ENCODE measurements around the gene TBC1D22A.

TBC1D22A gene

DNA sequence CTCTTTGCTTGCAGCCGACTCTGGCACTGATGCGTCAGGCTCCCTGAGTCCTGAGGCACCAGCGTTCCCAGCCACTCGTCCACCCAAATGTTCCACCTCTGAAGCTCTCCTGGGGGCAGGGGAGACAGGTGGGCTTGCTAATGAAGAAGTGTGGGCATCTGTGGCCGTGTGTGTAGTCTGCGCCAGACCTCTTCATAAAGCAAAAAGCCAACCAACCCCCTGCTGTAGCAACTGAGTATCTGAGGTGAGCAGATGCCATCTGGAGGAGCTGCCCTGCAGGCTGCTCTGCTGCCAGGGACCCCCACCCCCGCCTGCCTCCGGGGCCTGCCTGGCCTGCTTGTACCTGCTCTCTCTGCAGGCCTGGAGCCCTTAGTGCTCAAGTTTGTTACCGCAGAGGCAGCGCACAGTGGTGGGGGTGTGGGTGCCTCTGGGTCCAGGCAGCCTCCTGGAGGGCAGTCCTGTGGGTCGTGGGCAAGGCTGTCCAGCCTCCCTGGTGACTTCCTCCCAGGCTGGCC, 272.5 kb downstream of the TBC1D22A start:
- no peak overlapping the region for H4K5ac ChIP-seq (ENCODE audit: low read length)
- no peak overlapping the region for H3K4ac ChIP-seq (ENCODE audit: low read depth, low read length)
- H3K36me3 ChIP-seq (ENCODE audit: control insufficient read depth, insufficient read depth, low read length) = no peaks in the 10 kb centered on the region
- no peaks in the 10 kb centered on the region for H3K79me1 ChIP-seq (ENCODE audit: low read length)
- H3K4me3 ChIP-seq (ENCODE audit: low read length) = no peak overlapping the region
- H3K23ac ChIP-seq (ENCODE audit: low read length) = no peak overlapping the region
- no peaks in the 10 kb centered on the region for H3K79me2 ChIP-seq (ENCODE audit: control insufficient read depth, insufficient read depth, low read length)
- no peak overlapping the region for H3K18ac ChIP-seq (ENCODE audit: low read length)
- H3K9ac ChIP-seq (ENCODE audit: low read length) = no peak overlapping the region
- H3K4me2 ChIP-seq (ENCODE audit: low read length) = no peak overlapping the region
- H2BK5ac ChIP-seq (ENCODE audit: low read length) = no peak overlapping the region
- no peak overlapping the region for H2AK5ac ChIP-seq (ENCODE audit: low read length)
- no peak overlapping the region for H3K27ac ChIP-seq (ENCODE audit: low read depth, low read length)
- H4K8ac ChIP-seq (ENCODE audit: low read depth, low read length) = no peak overlapping the region
- no peaks in the 10 kb centered on the region for H3K4me1 ChIP-seq (ENCODE audit: control insufficient read depth, low read depth, low read length)
- H3K27me3 ChIP-seq (ENCODE audit: insufficient read depth, low read length, poor library complexity) = no peaks in the 10 kb centered on the region
- no peak overlapping the region for H2BK120ac ChIP-seq (ENCODE audit: low read depth, low read length)
- no peak for DNase-seq
- no peak overlapping the region for H3K56ac ChIP-seq (ENCODE audit: low read length)
- WGBS (ENCODE audit: extremely low coverage, insufficient coverage, low lambda C conversion rate) = no CpG with 5 or more reads among the region's 11 CpGs
- H2BK15ac ChIP-seq (replicated peaks; ENCODE audit: low read depth) = no peak overlapping the region

DNA sequence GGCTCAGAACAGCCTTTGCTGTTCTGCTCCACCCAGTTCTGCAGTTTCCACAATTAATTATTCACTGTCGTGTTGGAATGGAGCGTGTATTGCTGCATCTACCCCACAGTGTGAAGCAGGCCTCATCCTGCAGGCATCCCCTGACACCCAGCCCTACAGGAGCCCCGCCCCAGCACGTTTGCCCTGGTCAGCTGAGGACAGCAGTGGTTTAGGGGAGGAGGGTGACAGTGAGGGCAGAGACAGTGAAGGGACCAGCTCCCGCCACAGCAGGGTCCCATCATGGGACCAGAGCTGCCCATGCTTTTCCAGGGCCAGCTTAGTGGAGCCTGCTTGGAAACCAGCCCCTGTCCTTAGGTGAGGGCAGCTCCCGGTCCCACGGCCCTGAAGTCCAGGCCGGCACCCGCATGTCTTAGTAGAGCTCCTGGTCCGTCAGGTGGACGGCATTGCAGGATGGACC, 273.0 kb downstream of the TBC1D22A start:
- Histone ChIP-seq H3K4ac (ENCODE audit: low read depth, low read length) (no peak overlapping the region), H4K5ac (ENCODE audit: low read length) (no peak overlapping the region), H3K4me1 (ENCODE audit: control insufficient read depth, low read depth, low read length) (no peaks in the 10 kb centered on the region), H3K23ac (ENCODE audit: low read length) (no peak overlapping the region), H2BK15ac (replicated peaks; ENCODE audit: low read depth) (no peak overlapping the region), H2BK5ac (ENCODE audit: low read length) (no peak overlapping the region), H3K27me3 (ENCODE audit: insufficient read depth, low read length, poor library complexity) (no peaks in the 10 kb centered on the region), H3K36me3 (ENCODE audit: control insufficient read depth, insufficient read depth, low read length) (no peaks in the 10 kb centered on the region), H3K79me1 (ENCODE audit: low read length) (no peaks in the 10 kb centered on the region), H3K56ac (ENCODE audit: low read length) (no peak overlapping the region), H3K79me2 (ENCODE audit: control insufficient read depth, insufficient read depth, low read length) (no peaks in the 10 kb centered on the region), H3K18ac (ENCODE audit: low read length) (no peak overlapping the region), H3K4me3 (ENCODE audit: low read length) (no peak overlapping the region), H3K9ac (ENCODE audit: low read length) (no peak overlapping the region), H3K4me2 (ENCODE audit: low read length) (no peak overlapping the region), H2BK120ac (ENCODE audit: low read depth, low read length) (no peak overlapping the region), H4K8ac (ENCODE audit: low read depth, low read length) (no peak overlapping the region), H3K27ac (ENCODE audit: low read depth, low read length) (no peak overlapping the region), H2AK5ac (ENCODE audit: low read length) (no peak overlapping the region)
- DNase-seq = no peak
- no CpG with 5 or more reads among the region's 11 CpGs for WGBS (ENCODE audit: extremely low coverage, insufficient coverage, low lambda C conversion rate)

DNA sequence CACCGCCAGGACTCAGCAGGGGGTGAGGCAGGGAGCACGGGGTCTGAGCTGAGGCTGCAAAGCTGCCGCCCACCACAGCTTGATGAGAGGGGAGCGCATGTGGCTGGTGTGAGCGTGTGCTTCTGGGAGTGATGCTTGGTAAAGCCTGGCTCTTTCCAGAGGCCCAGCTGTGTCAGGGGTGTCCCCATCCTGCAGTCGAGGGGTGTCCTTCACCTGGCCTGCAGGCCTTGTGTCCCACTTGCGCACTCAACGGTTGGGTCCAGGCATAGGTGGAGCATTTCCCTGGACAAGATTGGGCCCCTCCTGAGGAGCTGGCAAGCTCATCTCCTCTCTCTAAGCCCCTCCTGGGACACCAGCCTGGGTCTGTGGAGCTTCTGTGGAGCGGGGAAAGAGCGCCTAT, 273.9 kb downstream of the TBC1D22A start:
- no CpG with 5 or more reads among the region's 10 CpGs for WGBS (ENCODE audit: extremely low coverage, insufficient coverage, low lambda C conversion rate)
- H3K23ac ChIP-seq (ENCODE audit: low read length) = no peak overlapping the region

DNA sequence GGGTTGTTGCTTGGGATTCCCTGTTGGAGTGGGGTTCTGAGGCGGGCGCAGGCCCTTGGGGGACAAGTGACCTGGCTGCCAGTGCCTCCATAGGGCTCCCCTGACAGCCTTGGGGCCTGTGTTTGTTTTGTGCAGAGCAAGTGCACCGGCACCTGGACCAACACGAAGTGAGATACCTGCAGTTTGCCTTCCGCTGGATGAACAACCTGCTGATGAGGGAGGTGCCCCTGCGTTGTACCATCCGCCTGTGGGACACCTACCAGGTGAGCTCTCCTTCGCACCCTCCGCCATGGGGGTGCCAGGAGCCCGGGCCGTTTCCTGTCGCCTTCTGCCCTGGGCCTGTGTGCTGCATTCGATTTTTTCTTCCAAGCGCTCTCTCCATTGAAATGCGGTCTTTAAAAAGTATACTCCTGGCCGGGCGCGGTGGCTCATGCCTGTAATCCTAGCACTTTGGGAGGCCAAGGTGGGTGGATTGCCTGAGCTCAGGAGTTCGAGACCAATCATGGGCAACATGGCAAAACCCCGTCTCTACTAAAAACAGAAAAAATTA, 274.6 kb downstream of the TBC1D22A start:
- H3K56ac ChIP-seq (ENCODE audit: low read length) = no peak overlapping the region
- no CpG with 5 or more reads among the region's 20 CpGs for WGBS (ENCODE audit: extremely low coverage, insufficient coverage, low lambda C conversion rate)

More for the DNA sequence above, 273.9 kb downstream of the TBC1D22A start:
- no peak overlapping the region for H2AK5ac ChIP-seq (ENCODE audit: low read length)
- no peak overlapping the region for H2BK5ac ChIP-seq (ENCODE audit: low read length)
- no peak overlapping the region for H3K4me3 ChIP-seq (ENCODE audit: low read length)
- no peak overlapping the region for H3K9ac ChIP-seq (ENCODE audit: low read length)
- H2BK15ac ChIP-seq (replicated peaks; ENCODE audit: low read depth) = no peak overlapping the region
- no peak overlapping the region for H3K56ac ChIP-seq (ENCODE audit: low read length)
- H4K5ac ChIP-seq (ENCODE audit: low read length) = no peak overlapping the region
- H3K27me3 ChIP-seq (ENCODE audit: insufficient read depth, low read length, poor library complexity) = no peaks in the 10 kb centered on the region
- H3K79me1 ChIP-seq (ENCODE audit: low read length) = no peaks in the 10 kb centered on the region
- H3K18ac ChIP-seq (ENCODE audit: low read length) = no peak overlapping the region
- H2BK120ac ChIP-seq (ENCODE audit: low read depth, low read length) = no peak overlapping the region
- no peak overlapping the region for H4K8ac ChIP-seq (ENCODE audit: low read depth, low read length)
- H3K27ac ChIP-seq (ENCODE audit: low read depth, low read length) = no peak overlapping the region
- H3K79me2 ChIP-seq (ENCODE audit: control insufficient read depth, insufficient read depth, low read length) = no peaks in the 10 kb centered on the region
- no peaks in the 10 kb centered on the region for H3K4me1 ChIP-seq (ENCODE audit: control insufficient read depth, low read depth, low read length)
- H3K4me2 ChIP-seq (ENCODE audit: low read length) = no peak overlapping the region
- no peak overlapping the region for H3K4ac ChIP-seq (ENCODE audit: low read depth, low read length)
- no peaks in the 10 kb centered on the region for H3K36me3 ChIP-seq (ENCODE audit: control insufficient read depth, insufficient read depth, low read length)
- DNase-seq = no peak

DNA sequence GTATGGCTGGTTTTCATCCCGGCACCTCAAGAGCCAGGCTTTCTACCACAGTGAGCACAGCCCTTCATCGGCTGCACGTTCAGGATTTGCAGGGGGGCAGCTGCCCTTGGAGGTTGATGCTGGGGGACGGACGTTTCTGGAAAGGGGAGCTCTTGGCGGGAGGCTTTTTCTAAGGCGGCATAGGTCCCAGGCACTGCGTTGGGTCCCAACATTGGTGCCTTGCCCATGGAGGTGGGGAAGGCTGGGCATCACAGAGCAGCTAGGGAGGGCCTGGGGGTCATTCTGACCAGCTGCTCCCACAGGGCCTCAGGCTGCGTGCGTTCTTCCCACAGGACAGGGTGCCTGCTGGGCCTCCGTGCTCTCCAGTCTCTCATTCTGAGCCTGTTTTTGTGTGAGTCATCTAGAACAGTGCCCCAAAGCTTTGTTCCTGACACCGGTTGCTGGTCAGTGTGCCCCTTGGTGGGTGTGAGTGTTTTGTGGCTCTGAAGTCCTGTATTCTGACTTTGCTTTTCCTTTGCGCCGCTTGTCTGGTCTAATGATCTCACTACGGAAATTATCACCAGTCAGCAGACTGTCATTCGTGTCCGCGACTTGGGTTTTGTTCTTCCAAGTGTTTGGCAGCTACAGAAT, 275.9 kb downstream of the TBC1D22A start:
- no peak overlapping the region for H3K23ac ChIP-seq (ENCODE audit: low read length)
- WGBS (ENCODE audit: extremely low coverage, insufficient coverage, low lambda C conversion rate) = no CpG with 5 or more reads among the region's 18 CpGs
- H3K4me1 ChIP-seq (ENCODE audit: control insufficient read depth, low read depth, low read length) = no peaks in the 10 kb centered on the region
- no peaks in the 10 kb centered on the region for H3K27me3 ChIP-seq (ENCODE audit: insufficient read depth, low read length, poor library complexity)
- no peak overlapping the region for H3K56ac ChIP-seq (ENCODE audit: low read length)
- H3K79me2 ChIP-seq (ENCODE audit: control insufficient read depth, insufficient read depth, low read length) = no peaks in the 10 kb centered on the region
- no peak overlapping the region for H2BK120ac ChIP-seq (ENCODE audit: low read depth, low read length)
- no peak overlapping the region for H4K8ac ChIP-seq (ENCODE audit: low read depth, low read length)
- H2BK5ac ChIP-seq (ENCODE audit: low read length) = no peak overlapping the region
- no peak overlapping the region for H2BK15ac ChIP-seq (replicated peaks; ENCODE audit: low read depth)
- no peak overlapping the region for H2AK5ac ChIP-seq (ENCODE audit: low read length)
- no peak overlapping the region for H3K4me3 ChIP-seq (ENCODE audit: low read length)
- H3K27ac ChIP-seq (ENCODE audit: low read depth, low read length) = no peak overlapping the region
- DNase-seq = no peak
- no peak overlapping the region for H3K4me2 ChIP-seq (ENCODE audit: low read length)
- no peak overlapping the region for H3K18ac ChIP-seq (ENCODE audit: low read length)
- no peaks in the 10 kb centered on the region for H3K36me3 ChIP-seq (ENCODE audit: control insufficient read depth, insufficient read depth, low read length)
- H3K9ac ChIP-seq (ENCODE audit: low read length) = no peak overlapping the region
- H3K4ac ChIP-seq (ENCODE audit: low read depth, low read length) = no peak overlapping the region
- H3K79me1 ChIP-seq (ENCODE audit: low read length) = no peaks in the 10 kb centered on the region
- H4K5ac ChIP-seq (ENCODE audit: low read length) = no peak overlapping the region

More for the DNA sequence above, 274.6 kb downstream of the TBC1D22A start:
- Histone ChIP-seq H4K8ac (ENCODE audit: low read depth, low read length) (no peak overlapping the region), H3K23ac (ENCODE audit: low read length) (no peak overlapping the region), H2BK120ac (ENCODE audit: low read depth, low read length) (no peak overlapping the region), H3K27me3 (ENCODE audit: insufficient read depth, low read length, poor library complexity) (no peaks in the 10 kb centered on the region), H2AK5ac (ENCODE audit: low read length) (no peak overlapping the region), H3K36me3 (ENCODE audit: control insufficient read depth, insufficient read depth, low read length) (no peaks in the 10 kb centered on the region), H3K4ac (ENCODE audit: low read depth, low read length) (no peak overlapping the region), H3K79me1 (ENCODE audit: low read length) (no peaks in the 10 kb centered on the region), H4K5ac (ENCODE audit: low read length) (no peak overlapping the region), H3K27ac (ENCODE audit: low read depth, low read length) (no peak overlapping the region), H3K79me2 (ENCODE audit: control insufficient read depth, insufficient read depth, low read length) (no peaks in the 10 kb centered on the region), H3K4me3 (ENCODE audit: low read length) (no peak overlapping the region), H2BK5ac (ENCODE audit: low read length) (no peak overlapping the region), H3K18ac (ENCODE audit: low read length) (no peak overlapping the region), H3K4me1 (ENCODE audit: control insufficient read depth, low read depth, low read length) (no peaks in the 10 kb centered on the region), H3K9ac (ENCODE audit: low read length) (no peak overlapping the region), H2BK15ac (replicated peaks; ENCODE audit: low read depth) (no peak overlapping the region), H3K4me2 (ENCODE audit: low read length) (no peak overlapping the region)
- DNase-seq = no peak

All from mesendoderm (in vitro differentiated cells).